K562 (cell line): Measurements from ENCODE around the gene YIPF2. TPM values are rescaled to one million over a fixed set of nuclear protein-coding genes. Genes with fewer than 3 reads are reported as not detected.

Source experiments
- ATAC-seq: fragments of 200-7000 bp; cut with Tn5 transposase; 3 replicates; pipeline ENCODE4 v1.9.1; 2020; ENCODE audit warnings: moderate library complexity
- BruUV-seq: library from RNA; stranded (reverse); fragments of 400-500 nt; replicated peaks from 2 replicates; lab custom pipeline; 2021; lab: Mats Ljungman, UMichigan
- CTCF ChIA-PET: fragments of 300-600 bp; formaldehyde crosslinking; extraction: SDS; loops from one replicate; lab custom pipeline; 2021; ENCODE audit warnings: low intra/inter-chr PET ratio; lab: Yijun Ruan, JAX
- POLR2A ChIA-PET: fragments of 300-600, 350-650 bp; sonication (Branson Sonifier 250); formaldehyde crosslinking; extraction: SDS; loops from one replicate; lab custom pipeline; 2021; ENCODE audit warnings: antibody characterized with exemption, inconsistent platforms; lab: Yijun Ruan, JAX
- DNase-seq, 4 experiments: peaks; one replicate each; pipeline versions ENCODE4 v3.0.0 to v3.0.0-alpha.2; 2011 to 2018; ENCODE audit warnings: low spot score in 3 of 4, mixed read lengths in 3 of 4; ENCODE audit errors: extremely low read depth in 1 of 4
- FAIRE-seq: peaks from 2 replicates; lab custom pipeline; 2011; peaks lifted over from hg19 to GRCh38; lab: Jason Lieb, UNC
- H2AFZ ChIP-seq: 2 replicates; pipeline ENCODE4 v1.6.0; 2011; ENCODE audit warnings: low read depth, low read length, control low read depth, inconsistent platforms
- H3K27ac ChIP-seq: fragments of 200-600 bp; 3 replicates; pipeline ENCODE4 v1.8.0; 2011; ENCODE audit warnings: low read depth, mild to moderate bottlenecking, control low read depth, inconsistent platforms, low read length, moderate library complexity, mixed read lengths; ENCODE audit errors: extremely low read depth
- H3K27me3 ChIP-seq, 2 experiments: fragments of 300-600 bp in 1 of 2; 2 replicates in 1 of 2; 3 replicates in 1 of 2; pipeline versions ENCODE4 v1.6.0 to v1.8.0; 2011; ENCODE audit warnings: inconsistent platforms in 2 of 2, low read length in 2 of 2, mild to moderate bottlenecking in 1 of 2, mixed read lengths in 1 of 2, moderate library complexity in 1 of 2; ENCODE audit not compliant: control insufficient read depth in 2 of 2, insufficient read depth in 2 of 2
- H3K36me3 ChIP-seq: fragments of 300-600 bp; 3 replicates; pipeline ENCODE4 v1.8.0; 2011; ENCODE audit warnings: mild to moderate bottlenecking, low read length, inconsistent platforms; ENCODE audit not compliant: control insufficient read depth, insufficient read depth
- H3K4me1 ChIP-seq, 2 experiments: fragments of 200-600 bp in 1 of 2; replicated peaks in 1 of 2; 2 replicates in 1 of 2; 3 replicates in 1 of 2; pipeline versions ENCODE4 v1.5.1 to v1.8.0; 2011; ENCODE audit warnings: inconsistent platforms in 2 of 2, low read length in 2 of 2, mild to moderate bottlenecking in 1 of 2, mixed read lengths in 1 of 2, moderate library complexity in 1 of 2; ENCODE audit not compliant: control insufficient read depth in 2 of 2, insufficient read depth in 2 of 2
- H3K4me2 ChIP-seq: 2 replicates; pipeline ENCODE4 v1.6.1; 2011; ENCODE audit warnings: low read length, control low read depth, inconsistent platforms, mixed read lengths; ENCODE audit not compliant: insufficient read depth
- H3K4me3 ChIP-seq: fragments of 200-600 bp; sonication (generic), shearing (Covaris generic); 2 replicates; pipeline ENCODE4 v1.5.1; 2016; ENCODE audit warnings: control low read depth, inconsistent platforms
- H3K79me2 ChIP-seq: fragments of 200-600 bp; 3 replicates; pipeline ENCODE4 v1.8.0; 2011; ENCODE audit warnings: low read length, inconsistent platforms; ENCODE audit not compliant: control insufficient read depth, insufficient read depth
- H3K9ac ChIP-seq, 2 experiments: 2 replicates each; pipeline versions ENCODE4 v1.6.0 to v1.6.1; 2011; ENCODE audit warnings: low read depth in 2 of 2, low read length in 2 of 2, control low read depth in 1 of 2, inconsistent platforms in 1 of 2, mild to moderate bottlenecking in 1 of 2, mixed read lengths in 1 of 2; ENCODE audit not compliant: insufficient read depth in 1 of 2
- H3K9me1 ChIP-seq: one replicate; pipeline ENCODE4 v1.6.0; 2011; ENCODE audit warnings: inconsistent platforms, mild to moderate bottlenecking, low read length, moderate library complexity; ENCODE audit not compliant: control insufficient read depth, insufficient read depth
- H3K9me3 ChIP-seq: replicated peaks from 2 replicates; pipeline ENCODE4 v1.5.1; 2011; ENCODE audit warnings: low read depth, low read length, inconsistent platforms; ENCODE audit not compliant: control insufficient read depth, insufficient read depth
- H4K20me1 ChIP-seq: replicated peaks from 2 replicates; pipeline ENCODE4 v1.6.1; 2011; ENCODE audit warnings: low read length, inconsistent platforms, mixed read lengths; ENCODE audit not compliant: control insufficient read depth, insufficient read depth
- ETV6 ChIP-seq, 3 experiments: fragments of 150-350 bp in 1 of 3; sonication (generic) in 1 of 3; formaldehyde crosslinking in 1 of 3; IDR thresholded peaks; 2 replicates each; pipeline versions ENCODE4 v1.6.1 to v1.8.0; 2014 to 2022; ENCODE audit warnings: borderline replicate concordance in 2 of 3, low read depth in 2 of 3, antibody characterized with exemption in 1 of 3, low read length in 1 of 3, mild to moderate bottlenecking in 1 of 3, missing genetic modification reagents in 1 of 3
- FOXP1 ChIP-seq: sonication (generic); formaldehyde crosslinking; IDR thresholded peaks from 2 replicates; pipeline ENCODE4 v1.8.0; 2022; ENCODE audit warnings: mild to moderate bottlenecking, missing genetic modification reagents
- HNRNPLL ChIP-seq: fragments of 200-400 bp; formaldehyde crosslinking; IDR thresholded peaks from 2 replicates; pipeline ENCODE4 v1.6.1; 2017; ENCODE audit warnings: low read length, low read depth, mild to moderate bottlenecking; ENCODE audit not compliant: poor library complexity, severe bottlenecking
- HNRNPUL1 ChIP-seq: fragments of 200-400 bp; formaldehyde crosslinking; IDR thresholded peaks from 2 replicates; pipeline ENCODE4 v1.6.1; 2017; ENCODE audit warnings: low read length
- NRF1 ChIP-seq, 2 experiments: fragments of 450-650 bp; IDR thresholded peaks in 1 of 2; conservative IDR thresholded peaks in 1 of 2; 2 replicates each; pipeline ENCODE4 v1.6.1; 2014; ENCODE audit warnings: mild to moderate bottlenecking in 2 of 2
- SOX6 ChIP-seq: fragments of 450-650 bp; IDR thresholded peaks from 2 replicates; pipeline ENCODE4 v1.6.1; 2014; ENCODE audit warnings: mild to moderate bottlenecking
- TAF9B ChIP-seq: fragments of 450-650 bp; IDR thresholded peaks from 2 replicates; pipeline ENCODE4 v1.6.1; 2018; ENCODE audit warnings: mild to moderate bottlenecking; ENCODE audit not compliant: partially characterized antibody
- ZBTB7A ChIP-seq: IDR thresholded peaks from 2 replicates; pipeline ENCODE4 v1.6.1; 2011; ENCODE audit warnings: low read depth, mild to moderate bottlenecking, low read length, moderate library complexity, borderline replicate concordance; ENCODE audit not compliant: control insufficient read depth
- ZFP36 ChIP-seq: fragments of 150-350 bp; IDR thresholded peaks from 2 replicates; pipeline ENCODE4 v1.6.1; 2018; ENCODE audit warnings: low read length, low read depth; ENCODE audit not compliant: partially characterized antibody
- ZNF274 ChIP-seq: IDR thresholded peaks from 2 replicates; pipeline ENCODE4 v1.6.1; 2011; ENCODE audit warnings: low read depth, mild to moderate bottlenecking, low read length, moderate library complexity, borderline replicate concordance
- ZNF282 ChIP-seq: sonication (generic); formaldehyde crosslinking; IDR thresholded peaks from 2 replicates; pipeline ENCODE4 v1.8.1; 2023; ENCODE audit warnings: missing genetic modification reagents
- ZNF551 ChIP-seq: fragments of 250-450 bp; sonication (Bioruptor Pico); IDR thresholded peaks from 2 replicates; pipeline ENCODE4 v1.5.0; 2021; ENCODE audit warnings: mild to moderate bottlenecking, moderate library complexity
- WGBS: fragments of 100-300 bp; shearing (Covaris generic); methylation state at CpG from one replicate; pipeline ENCODE4 v1.1.6; 2016; ENCODE audit warnings: low coverage, mixed read lengths; ENCODE audit not compliant: insufficient coverage; ENCODE audit errors: missing lambda C conversion rate; 5-methylcytosine and 5-hydroxymethylcytosine counted together
- in situ Hi-C: fragments of 300-500 bp; cut with MboI; formaldehyde crosslinking; loops from 4 replicates; pipeline ENCODE4 v1.15.0; 2018; ENCODE audit warnings: inconsistent platforms, mixed read lengths
- intact Hi-C: fragments of 100-400 bp; cut with micrococcal nuclease; formaldehyde crosslinking; loops from 2 replicates; pipeline ENCODE4 v1.14.2; 2022
- polyA plus RNA-seq, 8 experiments: library from polyadenylated mRNA; depleted of rRNA in 4 of 8; stranded (reverse) in 5 of 8; unstranded in 3 of 8; fragments of >200 nt; fragmentation: Nextera tagmentation in 2 of 8; fragmentation: Illumina TruSeq in 1 of 8; extraction: Ambion mirVana in 2 of 8; extraction: Trizol in 1 of 8; gene quantifications; 2 replicates each; pipeline versions ENCODE4 v1.2.1 to v1.2.3, GENCODE V29; 2011 to 2014; ENCODE audit warnings: inconsistent platforms in 1 of 8, missing spikeins in 1 of 8
- total RNA-seq, 7 experiments: library from RNA; depleted of rRNA in 6 of 7; stranded (reverse); fragments of >200 nt in 6 of 7; fragmentation: Illumina TruSeq in 2 of 7; extraction: Trizol in 2 of 7; gene quantifications; 2 replicates each; pipeline versions ENCODE4 v1.2.1 to v1.2.3, GENCODE V29; 2011 to 2021; ENCODE audit warnings: low replicate concordance in 1 of 7
- TF ChIP-seq, protein P1 (sequence below): fragments of 250-450 bp; sonication (Bioruptor Pico); IDR thresholded peaks from 2 replicates; pipeline ENCODE4 v1.4.0; 2020; ENCODE audit warnings: mild to moderate bottlenecking, moderate library complexity
- TF ChIP-seq, protein P2 (sequence below): fragments of 450-650 bp; IDR thresholded peaks from 2 replicates; pipeline ENCODE4 v1.6.1; 2016; ENCODE audit warnings: mild to moderate bottlenecking
- TF ChIP-seq, protein P3 (sequence below), 2 experiments: fragments of 200-800 bp in 1 of 2; sonication (Bioruptor generic) in 1 of 2; sonication (generic) in 1 of 2; formaldehyde crosslinking in 1 of 2; IDR thresholded peaks in 1 of 2; conservative IDR thresholded peaks in 1 of 2; 2 replicates each; pipeline versions ENCODE4 v1.5.0 to v1.6.1; 2016 to 2020; ENCODE audit warnings: missing compliant biosample characterization in 1 of 2, missing genetic modification characterization in 1 of 2, missing genetic modification reagents in 1 of 2

Gene YIPF2
- total and polyA plus RNA-seq, 9 of the 15 experiments (the other 6 are each of a cell fraction or from before 2014, with no cell fraction given) = 1.3 to 65.2 (median 31.6) TPM

DNA sequence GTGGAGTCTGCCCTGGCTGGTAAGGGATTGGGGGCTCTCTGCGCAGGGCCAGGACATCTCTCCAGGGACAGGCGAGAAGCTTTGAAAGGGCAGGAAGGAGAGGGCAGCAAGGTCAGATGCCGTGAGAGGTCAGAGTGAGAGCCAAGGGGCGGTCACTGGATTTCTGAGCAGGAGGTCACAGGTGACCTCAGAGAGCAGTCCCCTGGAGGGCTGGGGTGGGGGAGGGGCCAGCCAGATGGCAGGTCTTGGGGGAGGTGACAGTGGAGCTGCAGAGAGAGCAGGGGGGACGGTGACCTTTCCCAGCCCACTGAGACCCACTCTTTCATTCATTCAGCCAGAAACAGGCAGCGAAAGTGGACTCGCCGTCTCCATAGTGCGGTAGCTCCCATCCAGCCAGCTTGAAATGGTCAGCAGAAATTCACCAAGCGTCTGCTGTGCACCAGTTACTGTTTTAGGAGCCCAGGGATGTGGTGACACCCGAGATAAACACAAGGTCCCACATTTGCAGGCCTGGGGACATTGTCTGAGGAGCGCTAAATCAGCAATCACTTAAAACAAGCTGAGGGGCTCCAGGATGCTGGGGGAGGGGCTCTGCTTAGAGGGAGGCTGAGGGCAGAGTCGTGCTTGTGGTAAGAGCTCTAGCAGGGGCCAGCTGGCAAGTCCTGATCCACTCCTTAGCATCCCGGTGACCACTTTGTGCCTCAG is 46.9 kb downstream of the YIPF2 start:
- no peaks in the 10 kb centered on the region for H4K20me1 ChIP-seq
- TF ChIP-seq HNRNPUL1 (no peak), ETV6 (IDR thresholded peaks at IDR 0.05; ENCODE audit: borderline replicate concordance in 1 of 2, low read depth in 2 of 2, low read length in 1 of 2) (no peak), ETV6 (CRISPR knock-in tag; IDR thresholded peaks at IDR 0.05; ENCODE audit: borderline replicate concordance) (no peak), ZNF282 (CRISPR knock-in tag) (0 out of 2 replicates have a peak, but pooled peaks have one; percentile 22), ZBTB7A (peak; percentile 62; the same call in 1 of the 2 replicates), HNRNPLL (no peak), TAF9B (no peak), FOXP1 (CRISPR knock-in tag) (no peak), SOX6 (no peak), NRF1 (conservative IDR thresholded peaks at IDR 0.05 in 1 of 2, IDR thresholded peaks at IDR 0.05 in 1 of 2) (peak; percentile 25 to 41; a peak in 2 of 4 replicates), ZNF551 (no peak), ZNF274 (no peak), ZFP36 (no peak)
- TF ChIP-seq, protein P1, sequence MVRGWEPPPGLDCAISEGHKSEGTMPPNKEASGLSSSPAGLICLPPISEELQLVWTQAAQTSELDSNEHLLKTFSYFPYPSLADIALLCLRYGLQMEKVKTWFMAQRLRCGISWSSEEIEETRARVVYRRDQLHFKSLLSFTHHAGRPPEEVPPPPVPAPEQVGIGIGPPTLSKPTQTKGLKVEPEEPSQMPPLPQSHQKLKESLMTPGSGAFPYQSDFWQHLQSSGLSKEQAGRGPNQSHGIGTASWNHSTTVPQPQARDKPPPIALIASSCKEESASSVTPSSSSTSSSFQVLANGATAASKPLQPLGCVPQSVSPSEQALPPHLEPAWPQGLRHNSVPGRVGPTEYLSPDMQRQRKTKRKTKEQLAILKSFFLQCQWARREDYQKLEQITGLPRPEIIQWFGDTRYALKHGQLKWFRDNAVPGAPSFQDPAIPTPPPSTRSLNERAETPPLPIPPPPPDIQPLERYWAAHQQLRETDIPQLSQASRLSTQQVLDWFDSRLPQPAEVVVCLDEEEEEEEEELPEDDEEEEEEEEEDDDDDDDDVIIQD (CRISPR knock-in tag) = no peak
- TF ChIP-seq, protein P2, sequence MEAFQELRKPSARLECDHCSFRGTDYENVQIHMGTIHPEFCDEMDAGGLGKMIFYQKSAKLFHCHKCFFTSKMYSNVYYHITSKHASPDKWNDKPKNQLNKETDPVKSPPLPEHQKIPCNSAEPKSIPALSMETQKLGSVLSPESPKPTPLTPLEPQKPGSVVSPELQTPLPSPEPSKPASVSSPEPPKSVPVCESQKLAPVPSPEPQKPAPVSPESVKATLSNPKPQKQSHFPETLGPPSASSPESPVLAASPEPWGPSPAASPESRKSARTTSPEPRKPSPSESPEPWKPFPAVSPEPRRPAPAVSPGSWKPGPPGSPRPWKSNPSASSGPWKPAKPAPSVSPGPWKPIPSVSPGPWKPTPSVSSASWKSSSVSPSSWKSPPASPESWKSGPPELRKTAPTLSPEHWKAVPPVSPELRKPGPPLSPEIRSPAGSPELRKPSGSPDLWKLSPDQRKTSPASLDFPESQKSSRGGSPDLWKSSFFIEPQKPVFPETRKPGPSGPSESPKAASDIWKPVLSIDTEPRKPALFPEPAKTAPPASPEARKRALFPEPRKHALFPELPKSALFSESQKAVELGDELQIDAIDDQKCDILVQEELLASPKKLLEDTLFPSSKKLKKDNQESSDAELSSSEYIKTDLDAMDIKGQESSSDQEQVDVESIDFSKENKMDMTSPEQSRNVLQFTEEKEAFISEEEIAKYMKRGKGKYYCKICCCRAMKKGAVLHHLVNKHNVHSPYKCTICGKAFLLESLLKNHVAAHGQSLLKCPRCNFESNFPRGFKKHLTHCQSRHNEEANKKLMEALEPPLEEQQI = no peak
- TF ChIP-seq, protein P3, sequence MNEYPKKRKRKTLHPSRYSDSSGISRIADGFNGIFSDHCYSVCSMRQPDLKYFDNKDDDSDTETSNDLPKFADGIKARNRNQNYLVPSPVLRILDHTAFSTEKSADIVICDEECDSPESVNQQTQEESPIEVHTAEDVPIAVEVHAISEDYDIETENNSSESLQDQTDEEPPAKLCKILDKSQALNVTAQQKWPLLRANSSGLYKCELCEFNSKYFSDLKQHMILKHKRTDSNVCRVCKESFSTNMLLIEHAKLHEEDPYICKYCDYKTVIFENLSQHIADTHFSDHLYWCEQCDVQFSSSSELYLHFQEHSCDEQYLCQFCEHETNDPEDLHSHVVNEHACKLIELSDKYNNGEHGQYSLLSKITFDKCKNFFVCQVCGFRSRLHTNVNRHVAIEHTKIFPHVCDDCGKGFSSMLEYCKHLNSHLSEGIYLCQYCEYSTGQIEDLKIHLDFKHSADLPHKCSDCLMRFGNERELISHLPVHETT (CRISPR knock-in tag; conservative IDR thresholded peaks at IDR 0.05 in 1 of 2, IDR thresholded peaks at IDR 0.05 in 1 of 2) = no peak

More for the DNA sequence above, 46.9 kb downstream of the YIPF2 start:
- peak; percentile 41 for ATAC-seq
- in situ Hi-C loops = no loop called here
- peaks cover 53 to 70% of the 10 kb centered on the region in 2 experiments for H3K4me1 ChIP-seq
- H3K79me2 ChIP-seq = peaks cover 89% of the 10 kb centered on the region
- FAIRE-seq = no peak
- ChIA-PET POLR2A (interaction anchor here (0.9 to 1.1 kb wide), 6 partner anchors 9 to 480 kb away, joined by 3 to 4 read pairs (median 3); partner anchors contain the start of gene TMED1), CTCF (no interaction called here)
- H3K9ac ChIP-seq = peak overlapping the region; percentile 38 to 84
- WGBS = 40% methylated on average over 14 of the region's 14 CpGs
- 0 out of 2 replicates have a peak overlapping the region, but pooled peaks have one; percentile 10 for H3K4me2 ChIP-seq
- H2AFZ ChIP-seq = no peak overlapping the region
- H3K9me3 ChIP-seq = no peaks in the 10 kb centered on the region
- H3K27me3 ChIP-seq = no peaks in the 10 kb centered on the region; a peak in 1 of 5 replicates
- DNase-seq = peak; percentile 58 to 75 (median 72)
- BruUV-seq = no TSS peak
- intact Hi-C loops = no loop called here
- peaks cover 21% of the 10 kb centered on the region; the same call in 2 of the 3 replicates for H3K36me3 ChIP-seq
- H3K27ac ChIP-seq = peak overlapping the region; percentile 61; the same call in 2 of the 3 replicates
- no peaks in the 10 kb centered on the region for H3K9me1 ChIP-seq
- no peak overlapping the region for H3K4me3 ChIP-seq
